Measurements from ENCODE around the gene CRBN. TPM values are rescaled to one million over a fixed set of nuclear protein-coding genes. Genes with fewer than 3 reads are reported as not detected.

The CRBN gene
- total RNA-seq, 1 donor from 2014 or later = 56.0 TPM

DNA sequence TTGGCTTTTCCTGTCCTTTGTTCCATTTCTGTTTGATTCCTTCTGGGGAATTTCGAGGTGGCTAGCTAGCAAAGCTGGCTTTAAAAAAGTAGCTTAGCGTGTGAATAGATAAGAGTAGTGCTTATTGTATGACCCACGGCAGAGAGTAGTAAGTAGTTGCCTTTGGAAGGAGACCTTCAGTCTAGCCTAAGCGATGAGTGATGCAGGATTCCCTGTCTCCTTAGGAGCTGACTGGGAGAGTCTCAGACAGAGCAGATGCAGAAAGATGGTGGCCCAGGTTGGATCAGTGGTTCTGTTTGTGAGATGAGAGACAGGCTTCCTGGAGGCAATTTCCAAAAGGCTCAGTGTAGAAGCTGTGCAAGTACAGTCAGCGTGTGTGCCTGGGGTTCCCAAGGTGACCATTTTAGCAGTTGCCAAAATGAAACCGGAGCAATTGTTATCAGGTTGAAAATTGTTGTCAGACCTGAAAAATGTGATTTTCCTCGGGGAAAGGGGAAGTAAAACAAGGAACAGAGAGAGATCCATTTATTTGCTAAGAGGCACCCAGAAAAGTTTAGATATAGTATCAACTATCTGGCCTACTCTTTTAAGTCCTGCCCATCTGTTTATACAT is 68.6 kb downstream of the CRBN start:
- Histone ChIP-seq H3K4me1 (no peaks in the 10 kb centered on the region), H3K27ac (peak overlapping the region; percentile 61), H3K9me3 (no peaks in the 10 kb centered on the region), H3K4me3 (no peak overlapping the region), H3K27me3 (no peaks in the 10 kb centered on the region), H3K36me3 (no peaks in the 10 kb centered on the region)
- intact Hi-C loops (cut with DNase I) = no loop called here
- no peak for ATAC-seq
- DNase-seq = no peak
- no peak for TF ChIP-seq CTCF (IDR thresholded peaks at IDR 0.05)

GRCh38 chr3:3110299-3110630 is 69.2 kb downstream of the CRBN start, which contains the start of gene IL5RA:
Gene IL5RA, minus strand, starts transcription at chr3:3110374. Its CDS starts 5,390 bp downstream, at chr3:3104984.
- no peaks in the 10 kb centered on the region for H3K4me1 ChIP-seq
- H3K4me3 ChIP-seq = peak within 1 kb of the TSS; percentile 1
- DNase-seq = no peak
- TF ChIP-seq CTCF (IDR thresholded peaks at IDR 0.05) = no peak
- peak within 1 kb of the TSS; percentile 61 for H3K27ac ChIP-seq
- intact Hi-C loops (cut with DNase I) = no loop called here
- no peaks in the 10 kb centered on the region for H3K36me3 ChIP-seq
- peak; percentile 59 for ATAC-seq
- H3K27me3 ChIP-seq = no peaks in the 10 kb centered on the region
- no peaks in the 10 kb centered on the region for H3K9me3 ChIP-seq

- ATAC-seq (no peak), DNase-seq (no peak)
- Histone ChIP-seq H3K4me3 (peak overlapping the region; percentile 1), H3K36me3 (no peaks in the 10 kb centered on the region), H3K27me3 (no peaks in the 10 kb centered on the region), H3K9me3 (no peaks in the 10 kb centered on the region), H3K4me1 (no peaks in the 10 kb centered on the region), H3K27ac (peak overlapping the region; percentile 61)
- TF ChIP-seq CTCF (IDR thresholded peaks at IDR 0.05) = no peak
- intact Hi-C loops (cut with DNase I) = no loop called here
Measured at GRCh38 chr3:3109407-3110298, 69.8 kb downstream of the CRBN start.

DNA sequence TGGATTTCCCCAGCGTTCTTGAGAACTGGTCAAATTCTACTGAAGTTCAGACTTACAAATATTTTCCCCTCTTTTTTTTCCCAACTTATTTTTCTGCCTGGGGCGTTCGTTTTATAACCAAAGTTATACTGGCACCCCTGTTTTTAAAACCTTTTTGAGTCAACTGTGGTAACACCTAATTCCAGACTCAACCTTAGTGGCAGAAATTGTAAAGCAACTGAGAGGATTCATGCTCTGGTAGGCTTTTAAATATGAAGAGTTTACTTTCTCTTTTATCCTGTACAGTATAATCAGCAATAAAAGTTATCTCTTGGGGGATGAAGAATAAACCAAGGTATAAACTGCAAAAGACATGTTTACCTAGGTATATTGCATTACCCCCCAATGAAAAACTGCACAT is 71.6 kb downstream of the CRBN start:
- H3K4me1 ChIP-seq = no peaks in the 10 kb centered on the region
- H3K4me3 ChIP-seq = no peak overlapping the region
- no peaks in the 10 kb centered on the region for H3K36me3 ChIP-seq
- no peak for TF ChIP-seq CTCF (IDR thresholded peaks at IDR 0.05)
- intact Hi-C loops (cut with DNase I) = no loop called here
- H3K27me3 ChIP-seq = no peaks in the 10 kb centered on the region
- H3K9me3 ChIP-seq = no peaks in the 10 kb centered on the region
- DNase-seq = no peak
- no peak overlapping the region for H3K27ac ChIP-seq
- ATAC-seq = no peak

- H3K4me3 ChIP-seq = no peak overlapping the region
- no peaks in the 10 kb centered on the region for H3K9me3 ChIP-seq
- H3K27ac ChIP-seq = no peak overlapping the region
- no peaks in the 10 kb centered on the region for H3K27me3 ChIP-seq
- H3K4me1 ChIP-seq = no peaks in the 10 kb centered on the region
- DNase-seq (no peak), ATAC-seq (no peak)
- no peaks in the 10 kb centered on the region for H3K36me3 ChIP-seq
- intact Hi-C loops (cut with DNase I) = no loop called here
- no peak for TF ChIP-seq CTCF (IDR thresholded peaks at IDR 0.05)
Measured at GRCh38 chr3:3107181-3107580, 72.3 kb downstream of the CRBN start.
